Measurements from ENCODE around the gene CNGA2.

Gene CNGA2

DNA sequence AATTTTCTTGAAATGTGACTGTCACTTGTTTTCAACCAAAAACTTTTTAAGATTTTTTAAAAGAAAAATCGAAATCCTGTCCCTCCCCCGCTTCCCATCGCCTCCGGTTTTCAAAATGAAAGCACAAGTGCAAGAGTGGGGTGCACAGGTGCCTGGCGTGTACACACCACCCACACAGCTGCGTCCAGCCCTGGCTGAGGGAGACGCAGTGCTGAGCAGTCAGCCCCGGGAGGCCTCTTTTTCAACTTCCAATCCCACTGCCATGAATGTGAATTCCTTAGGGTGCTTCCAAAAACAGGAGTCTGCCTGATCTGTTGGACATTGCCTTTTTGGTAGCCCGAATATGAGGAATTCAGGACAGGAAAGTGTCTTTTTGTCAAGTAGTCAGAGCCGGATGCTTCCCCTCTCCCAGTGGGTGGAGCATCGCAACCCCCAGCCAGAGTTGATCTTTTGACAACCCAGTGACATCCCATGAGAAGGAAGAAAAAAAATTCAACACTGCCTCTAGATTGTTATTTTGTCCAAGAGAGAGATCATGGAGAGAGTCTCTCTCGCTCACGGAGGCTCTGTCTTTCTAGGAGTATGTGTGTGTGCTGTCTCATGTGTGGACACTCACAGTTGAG, 30.4 kb upstream of the CNGA2 start:
- Histone ChIP-seq H3K4me2 (ENCODE audit: low read depth, low read length) (no peak overlapping the region), H3K79me2 (ENCODE audit: low read length) (no peaks in the 10 kb centered on the region), H3K9me3 (replicated peaks; ENCODE audit: insufficient read depth, low read length) (no peaks in the 10 kb centered on the region), H3K27ac (ENCODE audit: low read length) (no peak overlapping the region), H3K4me3 (ENCODE audit: low read length) (no peak overlapping the region), H3F3A (ENCODE audit: insufficient read depth, low read length) (no peaks in the 10 kb centered on the region), H3K9me2 (replicated peaks; ENCODE audit: insufficient read depth, low read length) (no peaks in the 10 kb centered on the region), H3K36me3 (replicated peaks; ENCODE audit: insufficient read depth, low read length) (no peaks in the 10 kb centered on the region), H2AFZ (ENCODE audit: low read length) (no peak overlapping the region), H4K20me1 (ENCODE audit: insufficient read depth, low read length) (no peaks in the 10 kb centered on the region), H3K27me3 (replicated peaks; ENCODE audit: insufficient read depth, low read length) (no peaks in the 10 kb centered on the region), H3K4me1 (ENCODE audit: low read length) (no peaks in the 10 kb centered on the region), H3K9ac (ENCODE audit: low read length) (no peak overlapping the region)
- no peak for DNase-seq
- TF ChIP-seq, protein P1, sequence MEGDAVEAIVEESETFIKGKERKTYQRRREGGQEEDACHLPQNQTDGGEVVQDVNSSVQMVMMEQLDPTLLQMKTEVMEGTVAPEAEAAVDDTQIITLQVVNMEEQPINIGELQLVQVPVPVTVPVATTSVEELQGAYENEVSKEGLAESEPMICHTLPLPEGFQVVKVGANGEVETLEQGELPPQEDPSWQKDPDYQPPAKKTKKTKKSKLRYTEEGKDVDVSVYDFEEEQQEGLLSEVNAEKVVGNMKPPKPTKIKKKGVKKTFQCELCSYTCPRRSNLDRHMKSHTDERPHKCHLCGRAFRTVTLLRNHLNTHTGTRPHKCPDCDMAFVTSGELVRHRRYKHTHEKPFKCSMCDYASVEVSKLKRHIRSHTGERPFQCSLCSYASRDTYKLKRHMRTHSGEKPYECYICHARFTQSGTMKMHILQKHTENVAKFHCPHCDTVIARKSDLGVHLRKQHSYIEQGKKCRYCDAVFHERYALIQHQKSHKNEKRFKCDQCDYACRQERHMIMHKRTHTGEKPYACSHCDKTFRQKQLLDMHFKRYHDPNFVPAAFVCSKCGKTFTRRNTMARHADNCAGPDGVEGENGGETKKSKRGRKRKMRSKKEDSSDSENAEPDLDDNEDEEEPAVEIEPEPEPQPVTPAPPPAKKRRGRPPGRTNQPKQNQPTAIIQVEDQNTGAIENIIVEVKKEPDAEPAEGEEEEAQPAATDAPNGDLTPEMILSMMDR (IDR thresholded peaks at IDR 0.05; ENCODE audit: low read length), result no peak
- TF ChIP-seq EZH2 (optimal IDR thresholded peaks at IDR 0.05; ENCODE audit: low read depth, low read length), result no peak

DNA sequence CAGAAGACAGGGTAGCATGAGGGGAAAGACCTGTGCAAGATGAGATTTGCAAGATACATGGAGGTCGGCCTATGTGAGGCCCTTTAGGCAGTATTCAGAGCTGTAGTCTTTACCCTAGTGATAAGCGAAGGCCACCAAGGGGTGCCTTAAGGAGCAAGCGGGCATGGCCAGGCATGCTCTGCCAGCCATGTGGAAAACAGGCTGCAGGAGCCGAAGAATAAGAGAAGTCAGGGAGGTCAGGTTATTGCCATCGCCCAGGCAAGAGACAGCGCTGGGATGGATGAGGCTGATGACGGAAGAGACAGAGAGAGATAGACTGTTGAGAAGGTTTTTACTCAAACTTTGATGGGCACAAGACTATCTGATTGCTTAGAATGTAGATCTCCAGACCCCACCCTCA, 25.7 kb upstream of the CNGA2 start:
- Histone ChIP-seq H3K27ac (ENCODE audit: low read length) (no peak overlapping the region), H2AFZ (ENCODE audit: low read length) (no peak overlapping the region), H4K20me1 (ENCODE audit: insufficient read depth, low read length) (no peaks in the 10 kb centered on the region), H3K4me1 (ENCODE audit: low read length) (no peaks in the 10 kb centered on the region), H3K4me3 (ENCODE audit: low read length) (no peak overlapping the region), H3K9me3 (replicated peaks; ENCODE audit: insufficient read depth, low read length) (no peaks in the 10 kb centered on the region), H3K27me3 (replicated peaks; ENCODE audit: insufficient read depth, low read length) (no peaks in the 10 kb centered on the region), H3F3A (ENCODE audit: insufficient read depth, low read length) (no peaks in the 10 kb centered on the region), H3K9me2 (replicated peaks; ENCODE audit: insufficient read depth, low read length) (no peaks in the 10 kb centered on the region), H3K36me3 (replicated peaks; ENCODE audit: insufficient read depth, low read length) (no peaks in the 10 kb centered on the region), H3K79me2 (ENCODE audit: low read length) (no peaks in the 10 kb centered on the region), H3K4me2 (ENCODE audit: low read depth, low read length) (no peak overlapping the region), H3K9ac (ENCODE audit: low read length) (no peak overlapping the region)
- no peak for DNase-seq
- TF ChIP-seq EZH2 (optimal IDR thresholded peaks at IDR 0.05; ENCODE audit: low read depth, low read length) (no peak), EZH2phosphoT487 (IDR thresholded peaks at IDR 0.05; ENCODE audit: low read length) (no peak)
- TF ChIP-seq, protein P1 (IDR thresholded peaks at IDR 0.05; ENCODE audit: low read length), result no peak

DNA sequence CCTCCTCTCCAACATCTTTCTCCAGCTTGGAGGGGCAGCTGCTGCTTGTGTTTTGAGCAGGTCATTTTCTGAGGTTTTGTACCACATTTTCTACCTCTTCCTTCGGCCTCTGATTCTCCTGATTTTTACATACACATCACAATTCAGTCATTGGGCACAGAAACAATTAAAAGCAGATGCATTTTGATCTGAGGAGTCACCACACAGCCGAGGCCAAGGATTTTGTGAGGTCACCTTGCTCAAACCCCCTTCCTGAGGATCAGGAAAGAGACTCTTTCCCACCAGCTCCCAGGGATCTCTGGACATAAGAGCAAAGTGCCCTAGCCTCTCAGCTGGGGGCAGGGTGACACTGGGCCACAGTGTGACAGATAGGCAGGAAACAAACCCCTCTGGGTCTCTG, 24.1 kb upstream of the CNGA2 start:
- no peak overlapping the region for H2AFZ ChIP-seq (ENCODE audit: low read length)
- no peaks in the 10 kb centered on the region for H3F3A ChIP-seq (ENCODE audit: insufficient read depth, low read length)
- no peak overlapping the region for H3K4me3 ChIP-seq (ENCODE audit: low read length)
- no peaks in the 10 kb centered on the region for H4K20me1 ChIP-seq (ENCODE audit: insufficient read depth, low read length)
- H3K79me2 ChIP-seq (ENCODE audit: low read length), result no peaks in the 10 kb centered on the region
- H3K4me2 ChIP-seq (ENCODE audit: low read depth, low read length), result no peak overlapping the region
- no peak overlapping the region for H3K27ac ChIP-seq (ENCODE audit: low read length)
- H3K9me2 ChIP-seq (replicated peaks; ENCODE audit: insufficient read depth, low read length), result no peaks in the 10 kb centered on the region
- TF ChIP-seq EZH2phosphoT487 (IDR thresholded peaks at IDR 0.05; ENCODE audit: low read length) (no peak), EZH2 (optimal IDR thresholded peaks at IDR 0.05; ENCODE audit: low read depth, low read length) (no peak)
- TF ChIP-seq, protein P1 (IDR thresholded peaks at IDR 0.05; ENCODE audit: low read length), result no peak
- DNase-seq, result no peak
- no peaks in the 10 kb centered on the region for H3K27me3 ChIP-seq (replicated peaks; ENCODE audit: insufficient read depth, low read length)
- H3K9ac ChIP-seq (ENCODE audit: low read length), result no peak overlapping the region
- H3K9me3 ChIP-seq (replicated peaks; ENCODE audit: insufficient read depth, low read length), result no peaks in the 10 kb centered on the region
- no peaks in the 10 kb centered on the region for H3K36me3 ChIP-seq (replicated peaks; ENCODE audit: insufficient read depth, low read length)
- no peaks in the 10 kb centered on the region for H3K4me1 ChIP-seq (ENCODE audit: low read length)

Measured in MM.1S (cell line).